SK-N-MC (cell line): ENCODE results near the gene YOD1.

Source experiments
- DNase-seq: peaks from one replicate; pipeline ENCODE4 v3.0.0-alpha.2; 2011; ENCODE audit warnings: low read depth, low spot score
- H3K27ac ChIP-seq: fragments of 200-600 bp; sonication (generic); 2 replicates; pipeline ENCODE4 v1.5.1; 2016; ENCODE audit warnings: mixed run types
- H3K36me3 ChIP-seq: fragments of 200-600 bp; sonication (generic); 2 replicates; pipeline ENCODE4 v1.6.1; 2017; ENCODE audit warnings: antibody characterized with exemption, low read length, mixed read lengths; ENCODE audit not compliant: insufficient read depth
- H3K4me3 ChIP-seq: fragments of 200-600 bp; sonication (generic); 2 replicates; pipeline ENCODE4 v1.5.1; 2016
- H3K9ac ChIP-seq: fragments of 200-600 bp; sonication (generic); 2 replicates; pipeline ENCODE4 v1.8.0; 2017; ENCODE audit warnings: mixed run types, mixed read lengths; ENCODE audit not compliant: insufficient read length
- H3K9me3 ChIP-seq: fragments of 200-600 bp; sonication (generic); 2 replicates; pipeline ENCODE4 v1.6.1; 2017; ENCODE audit warnings: low read depth, mild to moderate bottlenecking, antibody characterized with exemption, low read length, moderate library complexity, mixed read lengths
- EZH2 ChIP-seq: fragments of 200-600 bp; sonication (generic); IDR thresholded peaks from one replicate; pipeline ENCODE4 v1.6.1; 2017; ENCODE audit warnings: antibody characterized with exemption
- FOXP2 ChIP-seq: optimal IDR thresholded peaks from 2 replicates; pipeline ENCODE3; 2011; ENCODE audit warnings: mild to moderate bottlenecking, moderate library complexity; ENCODE audit not compliant: insufficient read depth; ENCODE audit errors: extremely low read length, control extremely low read depth
- POLR2AphosphoS5 ChIP-seq: IDR thresholded peaks from 2 replicates; pipeline ENCODE4 v1.6.1; 2012; ENCODE audit warnings: mild to moderate bottlenecking, low read depth, low read length, borderline replicate concordance

Gene YOD1

GRCh38 chr1:207006914-207007313, 44.1 kb downstream of the YOD1 start:
- no peaks in the 10 kb centered on the region for H3K9me3 ChIP-seq
- H3K4me3 ChIP-seq, result no peak overlapping the region
- TF ChIP-seq POLR2AphosphoS5, result no peak
- no peak for TF ChIP-seq FOXP2
- TF ChIP-seq EZH2, result no peak
- no peak overlapping the region for H3K9ac ChIP-seq
- no peak for DNase-seq
- H3K27ac ChIP-seq, result no peak overlapping the region
- no peaks in the 10 kb centered on the region for H3K36me3 ChIP-seq

- Histone ChIP-seq H3K9me3 (no peaks in the 10 kb centered on the region), H3K27ac (no peak overlapping the region), H3K9ac (no peak overlapping the region)
Observed at GRCh38 chr1:207006083-207006482, 44.9 kb downstream of the YOD1 start.

GRCh38 chr1:207004931-207005830, 45.8 kb downstream of the YOD1 start:
- DNase-seq, result peak; percentile 16
- Histone ChIP-seq H3K27ac (no peak overlapping the region), H3K36me3 (no peaks in the 10 kb centered on the region), H3K4me3 (no peak overlapping the region), H3K9me3 (no peaks in the 10 kb centered on the region), H3K9ac (no peak overlapping the region)
- TF ChIP-seq POLR2AphosphoS5 (no peak), EZH2 (no peak), FOXP2 (no peak)

More at GRCh38 chr1:207006083-207006482, 44.9 kb downstream of the YOD1 start:
- DNase-seq, result no peak
- TF ChIP-seq EZH2, result no peak
- no peak for TF ChIP-seq FOXP2
- no peak for TF ChIP-seq POLR2AphosphoS5
- H3K36me3 ChIP-seq, result no peaks in the 10 kb centered on the region
- no peak overlapping the region for H3K4me3 ChIP-seq

GRCh38 chr1:207003210-207003609, 47.8 kb downstream of the YOD1 start:
- H3K9me3 ChIP-seq, result no peaks in the 10 kb centered on the region
- no peaks in the 10 kb centered on the region for H3K36me3 ChIP-seq
- no peak overlapping the region for H3K27ac ChIP-seq
- TF ChIP-seq POLR2AphosphoS5 (no peak), FOXP2 (no peak), EZH2 (no peak)
- no peak overlapping the region for H3K4me3 ChIP-seq
- no peak for DNase-seq
- no peak overlapping the region for H3K9ac ChIP-seq

GRCh38 chr1:207002724-207003146, 48.3 kb downstream of the YOD1 start:
- no peak overlapping the region for H3K9ac ChIP-seq
- H3K4me3 ChIP-seq, result no peak overlapping the region
- H3K36me3 ChIP-seq, result no peaks in the 10 kb centered on the region
- DNase-seq, result no peak
- H3K27ac ChIP-seq, result no peak overlapping the region
- no peak for TF ChIP-seq EZH2
- TF ChIP-seq FOXP2, result no peak
- no peak for TF ChIP-seq POLR2AphosphoS5
- H3K9me3 ChIP-seq, result no peaks in the 10 kb centered on the region

GRCh38 chr1:207001492-207002245, 49.3 kb downstream of the YOD1 start:
- no peak for DNase-seq
- Histone ChIP-seq H3K27ac (no peak overlapping the region), H3K9me3 (no peaks in the 10 kb centered on the region), H3K36me3 (no peaks in the 10 kb centered on the region), H3K9ac (no peak overlapping the region), H3K4me3 (no peak overlapping the region)
- TF ChIP-seq EZH2 (no peak), POLR2AphosphoS5 (no peak), FOXP2 (no peak)

- H3K27ac ChIP-seq, result no peak overlapping the region
- no peak overlapping the region for H3K4me3 ChIP-seq
- TF ChIP-seq FOXP2 (no peak), POLR2AphosphoS5 (no peak), EZH2 (no peak)
- H3K9ac ChIP-seq, result no peak overlapping the region
- no peaks in the 10 kb centered on the region for H3K9me3 ChIP-seq
- no peaks in the 10 kb centered on the region for H3K36me3 ChIP-seq
- no peak for DNase-seq
Observed at GRCh38 chr1:207000651-207001291, 50.2 kb downstream of the YOD1 start.

- no peaks in the 10 kb centered on the region for H3K9me3 ChIP-seq
- TF ChIP-seq POLR2AphosphoS5, result no peak
- no peak for TF ChIP-seq EZH2
- TF ChIP-seq FOXP2, result no peak
- H3K4me3 ChIP-seq, result no peak overlapping the region
- DNase-seq, result no peak
- H3K27ac ChIP-seq, result no peak overlapping the region
- no peak overlapping the region for H3K9ac ChIP-seq
- H3K36me3 ChIP-seq, result no peaks in the 10 kb centered on the region
Observed at GRCh38 chr1:206998816-206999215, 52.2 kb downstream of the YOD1 start.
